Panc1 (cell line): ENCODE results near the gene PDGFD.

Source experiments
- POLR2AphosphoS5 ChIP-seq: IDR thresholded peaks from 2 replicates; pipeline ENCODE4 v1.6.1; 2012; ENCODE audit warnings: mild to moderate bottlenecking, low read depth, low read length, moderate library complexity
- REST ChIP-seq, 2 experiments: IDR thresholded peaks; 2 replicates each; pipeline ENCODE4 v1.6.1; 2011 to 2012; ENCODE audit warnings: low read depth in 2 of 2, control low read depth in 1 of 2, low read length in 1 of 2, mild to moderate bottlenecking in 1 of 2, moderate library complexity in 1 of 2; ENCODE audit not compliant: insufficient read depth in 1 of 2
- SIN3A ChIP-seq: IDR thresholded peaks from 2 replicates; pipeline ENCODE4 v1.6.1; 2012; ENCODE audit warnings: low read depth, mild to moderate bottlenecking, low read length, moderate library complexity, borderline replicate concordance; ENCODE audit not compliant: insufficient read depth
- TCF7L2 ChIP-seq: IDR thresholded peaks from 2 replicates; pipeline ENCODE4 v1.6.1; 2011; ENCODE audit warnings: mild to moderate bottlenecking, low read depth, low read length, inconsistent platforms
- TF ChIP-seq, protein P1 (sequence below): fragments of 450-650 bp; IDR thresholded peaks from 2 replicates; pipeline ENCODE4 v1.5.1; 2017; ENCODE audit warnings: mild to moderate bottlenecking

- TF ChIP-seq, protein P1, sequence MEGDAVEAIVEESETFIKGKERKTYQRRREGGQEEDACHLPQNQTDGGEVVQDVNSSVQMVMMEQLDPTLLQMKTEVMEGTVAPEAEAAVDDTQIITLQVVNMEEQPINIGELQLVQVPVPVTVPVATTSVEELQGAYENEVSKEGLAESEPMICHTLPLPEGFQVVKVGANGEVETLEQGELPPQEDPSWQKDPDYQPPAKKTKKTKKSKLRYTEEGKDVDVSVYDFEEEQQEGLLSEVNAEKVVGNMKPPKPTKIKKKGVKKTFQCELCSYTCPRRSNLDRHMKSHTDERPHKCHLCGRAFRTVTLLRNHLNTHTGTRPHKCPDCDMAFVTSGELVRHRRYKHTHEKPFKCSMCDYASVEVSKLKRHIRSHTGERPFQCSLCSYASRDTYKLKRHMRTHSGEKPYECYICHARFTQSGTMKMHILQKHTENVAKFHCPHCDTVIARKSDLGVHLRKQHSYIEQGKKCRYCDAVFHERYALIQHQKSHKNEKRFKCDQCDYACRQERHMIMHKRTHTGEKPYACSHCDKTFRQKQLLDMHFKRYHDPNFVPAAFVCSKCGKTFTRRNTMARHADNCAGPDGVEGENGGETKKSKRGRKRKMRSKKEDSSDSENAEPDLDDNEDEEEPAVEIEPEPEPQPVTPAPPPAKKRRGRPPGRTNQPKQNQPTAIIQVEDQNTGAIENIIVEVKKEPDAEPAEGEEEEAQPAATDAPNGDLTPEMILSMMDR: no peak
- TF ChIP-seq REST (IDR thresholded peaks at IDR 0.05; ENCODE audit: insufficient read depth in 1 of 2, low read depth in 2 of 2, low read length in 1 of 2): no peak
- TF ChIP-seq POLR2AphosphoS5: no peak
- TF ChIP-seq SIN3A: no peak
- no peak for TF ChIP-seq TCF7L2
These were observed 77.3 kb downstream of the PDGFD start for GRCh38 chr11:104086621-104087020.
